ENCODE results near the gene ADAMTS20.

Gene ADAMTS20

DNA sequence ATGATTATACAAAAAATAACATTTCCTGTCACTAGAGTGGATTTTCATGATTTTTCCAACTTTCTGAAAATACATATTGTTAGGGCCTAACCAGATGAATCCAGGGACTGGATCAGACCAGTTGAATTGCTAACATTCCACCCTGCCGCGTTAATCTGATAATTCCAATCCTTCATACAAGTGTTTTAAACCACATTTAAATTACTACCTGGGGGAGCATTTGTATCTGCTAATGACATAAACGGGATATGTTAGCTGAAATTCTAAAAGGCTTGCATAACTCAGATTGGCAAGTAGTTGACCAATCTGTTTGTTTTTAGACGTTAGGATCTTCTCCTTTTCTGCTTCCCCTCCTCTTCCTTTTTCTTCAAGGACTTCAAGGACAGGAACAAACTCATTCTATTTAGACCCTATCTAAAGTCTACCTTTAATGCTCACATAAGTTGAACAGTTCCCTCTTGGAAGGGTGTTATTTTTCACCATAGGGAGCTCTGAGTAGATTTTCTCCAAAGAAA, 239.0 kb downstream of the ADAMTS20 start:
- no peaks in the 10 kb centered on the region for H3K36me3 ChIP-seq (ENCODE audit: low read depth)
- ATAC-seq (ENCODE audit: low read depth) = no peak
- no peak overlapping the region for H3K4me3 ChIP-seq (ENCODE audit: severe bottlenecking)
- H3K4me1 ChIP-seq (ENCODE audit: insufficient read depth, poor library complexity, severe bottlenecking) = no peaks in the 10 kb centered on the region
- H3K27me3 ChIP-seq (ENCODE audit: insufficient read depth, poor library complexity, severe bottlenecking) = no peaks in the 10 kb centered on the region
- no peak for DNase-seq (ENCODE audit: low spot score)
- H3K27ac ChIP-seq (ENCODE audit: poor library complexity, severe bottlenecking) = no peak overlapping the region
- no peak for TF ChIP-seq CTCF (IDR thresholded peaks at IDR 0.05; ENCODE audit: poor library complexity, severe bottlenecking)
- no peaks in the 10 kb centered on the region for H3K9me3 ChIP-seq (ENCODE audit: severe bottlenecking)

GRCh38 chr12:43310596-43310995, 241.4 kb downstream of the ADAMTS20 start:
- no peak for TF ChIP-seq CTCF (IDR thresholded peaks at IDR 0.05; ENCODE audit: poor library complexity, severe bottlenecking)
- no peaks in the 10 kb centered on the region for H3K27me3 ChIP-seq (ENCODE audit: insufficient read depth, poor library complexity, severe bottlenecking)
- no peak overlapping the region for H3K27ac ChIP-seq (ENCODE audit: poor library complexity, severe bottlenecking)
- ATAC-seq (ENCODE audit: low read depth) (no peak), DNase-seq (ENCODE audit: low spot score) (no peak)
- no peak overlapping the region for H3K4me3 ChIP-seq (ENCODE audit: severe bottlenecking)
- no peaks in the 10 kb centered on the region for H3K9me3 ChIP-seq (ENCODE audit: severe bottlenecking)
- H3K36me3 ChIP-seq (ENCODE audit: low read depth) = no peaks in the 10 kb centered on the region
- peaks cover 13% of the 10 kb centered on the region for H3K4me1 ChIP-seq (ENCODE audit: insufficient read depth, poor library complexity, severe bottlenecking)

DNA sequence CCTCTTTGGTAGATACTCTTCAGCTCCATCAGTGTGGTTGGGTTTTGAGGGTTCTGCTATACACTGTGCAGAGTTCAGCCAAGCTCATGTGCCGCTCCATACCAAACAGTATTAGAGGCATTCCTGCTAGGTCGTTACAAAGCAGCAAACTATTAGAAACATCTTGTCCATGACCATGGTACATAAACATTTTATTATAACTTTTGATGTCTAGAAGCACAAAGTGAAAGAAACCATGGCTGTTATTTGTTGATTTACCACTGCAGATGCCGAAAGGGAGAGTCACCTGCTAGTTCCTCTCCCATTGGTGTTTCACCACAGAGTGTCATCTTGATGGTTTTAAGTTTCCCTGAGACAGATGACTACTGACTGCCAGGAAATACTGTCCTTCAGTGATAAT, 242.0 kb downstream of the ADAMTS20 start:
- no peak for TF ChIP-seq CTCF (IDR thresholded peaks at IDR 0.05; ENCODE audit: poor library complexity, severe bottlenecking)
- no peaks in the 10 kb centered on the region for H3K36me3 ChIP-seq (ENCODE audit: low read depth)
- no peaks in the 10 kb centered on the region for H3K27me3 ChIP-seq (ENCODE audit: insufficient read depth, poor library complexity, severe bottlenecking)
- no peaks in the 10 kb centered on the region for H3K9me3 ChIP-seq (ENCODE audit: severe bottlenecking)
- no peak overlapping the region for H3K4me3 ChIP-seq (ENCODE audit: severe bottlenecking)
- ATAC-seq (ENCODE audit: low read depth) (no peak), DNase-seq (ENCODE audit: low spot score) (no peak)
- H3K27ac ChIP-seq (ENCODE audit: poor library complexity, severe bottlenecking) = no peak overlapping the region
- H3K4me1 ChIP-seq (ENCODE audit: insufficient read depth, poor library complexity, severe bottlenecking) = peaks cover 17% of the 10 kb centered on the region

DNA sequence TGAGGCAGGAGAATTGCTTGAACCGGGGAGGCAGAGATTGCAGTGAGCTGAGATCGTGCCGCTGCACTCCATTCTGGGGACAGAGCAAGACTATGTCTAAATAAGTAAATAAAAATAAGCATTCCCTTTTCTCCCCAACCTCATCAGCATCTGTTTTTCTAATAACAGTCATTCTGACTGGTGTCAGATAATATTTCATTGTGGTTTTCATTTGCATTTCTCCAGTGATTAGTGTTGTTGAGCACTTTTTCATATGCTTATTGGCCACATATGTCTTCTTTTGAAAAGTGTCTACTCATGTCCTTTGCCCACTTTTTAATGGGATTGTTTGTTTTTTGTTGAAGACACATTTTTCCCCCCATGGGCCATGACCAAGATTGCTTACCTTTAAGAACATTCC, 243.2 kb downstream of the ADAMTS20 start:
- ATAC-seq (ENCODE audit: low read depth) = no peak
- TF ChIP-seq CTCF (IDR thresholded peaks at IDR 0.05; ENCODE audit: poor library complexity, severe bottlenecking) = no peak

DNA sequence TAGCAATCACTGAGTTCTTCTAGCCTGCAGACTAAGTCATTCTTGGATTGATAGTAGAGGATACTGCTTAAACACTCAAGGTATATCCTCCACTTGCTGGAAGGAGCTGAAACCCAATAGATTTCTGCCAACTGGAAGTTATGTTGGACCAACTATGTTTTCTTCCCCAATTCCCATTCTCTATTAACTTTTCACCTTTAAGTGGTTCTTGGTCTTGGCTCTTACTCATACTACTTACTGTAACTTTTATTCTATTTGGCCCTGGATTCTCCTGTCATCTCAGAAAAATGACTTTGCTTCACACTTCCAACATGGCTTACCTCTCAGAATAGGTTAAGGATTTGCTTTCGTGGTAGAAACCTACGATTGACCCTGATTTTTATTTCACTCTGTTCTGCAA, 244.9 kb downstream of the ADAMTS20 start:
- DNase-seq (ENCODE audit: low spot score) (no peak), ATAC-seq (ENCODE audit: low read depth) (no peak)
- H3K4me3 ChIP-seq (ENCODE audit: severe bottlenecking) = no peak overlapping the region
- peak overlapping the region; percentile 82 for H3K27ac ChIP-seq (ENCODE audit: poor library complexity, severe bottlenecking)
- H3K36me3 ChIP-seq (ENCODE audit: low read depth) = no peaks in the 10 kb centered on the region
- no peaks in the 10 kb centered on the region for H3K9me3 ChIP-seq (ENCODE audit: severe bottlenecking)
- TF ChIP-seq CTCF (IDR thresholded peaks at IDR 0.05; ENCODE audit: poor library complexity, severe bottlenecking) = no peak
- H3K4me1 ChIP-seq (ENCODE audit: insufficient read depth, poor library complexity, severe bottlenecking) = peaks cover 25% of the 10 kb centered on the region
- no peaks in the 10 kb centered on the region for H3K27me3 ChIP-seq (ENCODE audit: insufficient read depth, poor library complexity, severe bottlenecking)

More for the DNA sequence above, 243.2 kb downstream of the ADAMTS20 start:
- Histone ChIP-seq H3K27me3 (ENCODE audit: insufficient read depth, poor library complexity, severe bottlenecking) (no peaks in the 10 kb centered on the region), H3K27ac (ENCODE audit: poor library complexity, severe bottlenecking) (no peak overlapping the region), H3K36me3 (ENCODE audit: low read depth) (no peaks in the 10 kb centered on the region), H3K9me3 (ENCODE audit: severe bottlenecking) (no peaks in the 10 kb centered on the region), H3K4me1 (ENCODE audit: insufficient read depth, poor library complexity, severe bottlenecking) (peaks cover 25% of the 10 kb centered on the region), H3K4me3 (ENCODE audit: severe bottlenecking) (no peak overlapping the region)
- no peak for DNase-seq (ENCODE audit: low spot score)
